GM21423 (cell line): ENCODE results near the gene PMF1.
"Not testable (repeated sequence)": the region's sequence is repeated elsewhere in the genome, so short reads cannot be mapped to it uniquely, and the experiment has no call there.

Source experiments
- ATAC-seq: cut with Tn5 transposase; IDR thresholded peaks from one replicate; pipeline ENCODE4 v1.9.1; 2021; ENCODE audit warnings: mild to moderate bottlenecking, moderate library complexity; ENCODE audit not compliant: unreplicated experiment

PMF1 gene

DNA sequence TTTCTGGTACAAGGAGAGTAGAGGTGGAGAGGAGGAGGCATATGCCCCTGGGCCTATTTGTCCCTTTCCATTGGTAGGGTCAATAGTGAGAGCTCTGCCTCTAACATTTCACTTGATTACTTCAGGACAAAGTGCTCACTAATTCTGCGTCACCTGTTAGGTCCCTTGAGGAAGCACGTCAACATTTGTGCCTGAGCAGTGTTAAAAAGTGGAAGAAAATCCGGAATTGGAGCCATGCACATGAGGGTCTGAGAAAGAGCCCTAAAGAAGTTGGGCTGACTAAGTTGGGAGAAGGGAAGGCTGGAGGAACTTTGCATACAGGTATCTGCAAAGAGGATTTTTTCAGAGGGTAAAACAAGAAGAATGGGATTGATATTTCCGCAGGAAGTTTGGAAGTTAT, 17.0 kb upstream of the PMF1 start:
- no peak for ATAC-seq

DNA sequence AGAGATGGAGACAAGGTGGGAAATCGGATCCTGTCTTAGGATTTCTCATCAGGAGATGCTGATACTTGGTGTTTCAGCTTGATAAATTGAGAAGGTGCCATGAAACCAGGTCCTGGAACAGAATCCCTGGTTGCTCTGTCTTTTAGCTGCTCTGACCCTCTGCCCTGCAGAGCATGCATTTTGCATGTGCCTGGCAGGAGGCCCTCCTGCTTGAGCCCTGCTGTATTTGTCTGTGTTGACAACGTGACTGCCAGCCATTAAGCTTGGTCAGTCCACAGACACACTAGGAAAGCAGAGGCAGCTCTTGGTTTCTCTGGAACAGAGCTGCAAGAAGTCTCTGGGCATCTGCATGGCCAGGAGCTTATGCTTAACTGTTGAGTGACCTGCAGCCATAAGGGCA, 16.4 kb upstream of the PMF1 start:
- ATAC-seq: no peak

DNA sequence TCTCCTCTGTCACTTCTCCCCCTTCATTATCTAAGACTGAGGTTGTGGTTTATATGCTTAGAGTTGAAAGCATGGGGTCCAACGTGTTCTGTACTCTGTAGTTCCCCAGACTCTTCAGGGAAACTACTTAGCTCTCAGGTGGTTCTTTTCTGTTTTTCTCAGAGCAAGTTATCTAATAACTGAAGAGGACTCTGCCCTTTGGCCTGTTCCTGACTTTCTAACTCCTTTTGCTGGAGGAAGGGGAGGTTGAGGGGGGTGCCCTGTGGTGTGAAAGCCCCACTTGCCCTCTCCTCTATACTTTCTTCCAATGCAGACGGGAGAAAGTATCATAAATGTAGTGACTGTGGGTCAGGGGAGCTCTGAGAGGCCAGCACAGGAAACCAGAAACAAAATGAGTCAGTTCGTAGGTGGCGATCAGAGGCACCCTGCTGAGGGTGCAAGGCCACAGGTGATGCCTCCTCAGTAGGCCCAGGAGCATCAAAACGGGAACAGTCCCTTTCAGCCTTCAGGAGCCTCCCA, 13.9 kb upstream of the PMF1 start:
- no peak for ATAC-seq

DNA sequence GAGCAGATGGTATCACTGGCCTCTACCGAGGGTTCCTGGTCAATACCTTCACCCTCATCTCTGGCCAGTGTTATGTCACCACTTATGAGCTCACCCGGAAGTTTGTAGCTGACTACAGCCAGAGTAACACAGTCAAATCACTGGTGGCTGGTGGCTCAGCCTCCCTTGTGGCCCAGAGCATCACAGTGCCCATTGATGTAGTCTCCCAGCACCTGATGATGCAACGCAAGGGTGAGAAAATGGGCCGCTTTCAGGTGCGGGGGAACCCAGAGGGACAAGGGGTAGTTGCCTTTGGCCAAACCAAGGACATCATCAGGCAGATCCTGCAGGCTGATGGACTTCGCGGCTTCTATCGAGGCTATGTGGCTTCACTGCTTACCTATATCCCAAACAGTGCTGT, 12.8 kb upstream of the PMF1 start:
- no peak for ATAC-seq

DNA sequence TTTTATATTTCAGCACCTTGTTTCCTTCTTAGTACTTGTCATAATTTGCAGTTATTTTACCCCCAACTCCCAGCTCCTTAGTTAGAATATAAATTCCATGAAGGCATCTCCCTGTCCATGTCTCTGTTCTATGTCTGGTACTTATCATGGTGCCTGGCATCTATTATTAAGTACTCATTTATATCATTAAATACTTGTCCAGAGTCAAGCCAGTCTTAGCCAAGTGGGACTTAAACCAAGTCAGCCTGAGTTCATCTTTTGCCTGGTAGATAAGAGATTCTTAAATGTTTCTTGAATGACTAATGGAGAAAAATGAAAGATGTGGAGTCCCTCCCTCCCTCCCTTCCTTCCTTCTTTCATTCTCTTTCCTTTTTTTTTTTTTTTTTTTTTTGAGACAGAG, 9.5 kb upstream of the PMF1 start:
- ATAC-seq: no peak

DNA sequence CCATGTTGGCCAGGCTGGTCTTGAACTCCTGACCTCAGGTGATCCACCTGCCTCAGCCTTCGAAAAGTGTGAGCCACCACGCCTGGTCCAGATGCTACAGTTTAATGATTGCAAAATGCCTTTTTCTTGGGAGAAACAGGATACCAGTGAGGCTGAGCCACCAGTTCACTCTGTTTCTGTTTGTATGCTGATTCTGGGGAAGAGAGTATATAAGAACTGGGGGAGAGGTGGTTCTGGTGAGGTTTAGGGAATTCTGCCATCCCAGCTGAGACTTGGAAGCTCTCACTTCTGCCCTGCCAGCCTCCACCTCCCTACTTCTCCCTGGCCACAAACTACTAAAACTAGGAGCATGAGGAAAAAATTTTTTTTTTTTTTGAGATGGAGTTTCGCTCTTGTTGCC, 8.1 kb upstream of the PMF1 start:
- ATAC-seq: no peak

DNA sequence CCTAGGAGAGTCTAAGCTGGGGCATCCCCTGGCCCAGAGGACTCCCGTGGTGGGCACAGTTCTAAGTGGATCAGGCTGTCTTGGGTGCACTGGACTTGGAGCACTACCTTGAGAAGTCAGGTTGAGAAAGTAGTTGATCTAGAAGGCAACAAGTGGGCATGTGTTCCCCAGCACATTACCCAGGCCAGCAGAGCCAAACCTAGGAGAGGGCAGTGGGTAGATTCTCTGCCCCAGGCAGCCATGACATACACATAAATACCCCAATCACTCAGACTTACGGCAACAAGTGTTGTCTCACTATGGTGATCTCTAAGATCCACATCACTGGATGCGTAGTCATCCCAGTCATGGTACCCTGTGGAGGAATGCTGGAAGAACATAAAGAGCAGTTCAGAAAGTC, 1.6 kb upstream of the PMF1 start:
- ATAC-seq: no peak

DNA sequence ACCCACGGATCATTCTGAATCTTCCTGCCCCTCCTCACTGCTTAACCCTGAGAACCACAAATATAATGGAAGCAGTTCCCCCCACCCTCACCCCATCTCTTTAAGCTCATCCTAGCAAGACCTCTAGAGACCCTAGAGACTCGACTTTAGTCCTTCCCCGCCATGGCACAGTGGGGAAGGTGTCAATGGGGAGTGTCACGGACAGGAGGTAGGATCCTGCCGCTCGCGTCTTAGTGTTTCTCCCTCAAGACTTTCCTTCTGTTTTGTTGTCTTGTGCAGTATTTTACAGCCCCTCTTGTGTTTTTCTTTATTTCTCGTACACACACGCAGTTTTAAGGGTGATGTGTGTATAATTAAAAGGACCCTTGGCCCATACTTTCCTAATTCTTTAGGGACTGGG, 677 bp upstream of the PMF1 start:
- no peak for ATAC-seq

DNA sequence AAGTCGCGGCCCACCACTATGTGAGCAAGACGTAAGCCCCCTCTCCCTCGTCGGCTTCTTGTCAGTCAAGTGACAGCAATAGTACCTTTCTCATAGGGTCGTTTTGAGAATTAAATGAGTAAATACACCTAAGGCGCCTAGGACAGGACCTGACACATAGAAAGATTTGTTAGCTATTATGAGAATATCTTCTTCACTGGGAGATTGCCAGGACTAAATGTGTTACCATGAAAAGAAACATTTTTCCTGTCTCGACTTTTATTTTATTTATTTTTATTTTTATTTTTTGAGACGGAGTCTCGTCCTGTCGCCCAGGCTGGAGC, 798 bp downstream of the PMF1 start:
- no peak for ATAC-seq

DNA sequence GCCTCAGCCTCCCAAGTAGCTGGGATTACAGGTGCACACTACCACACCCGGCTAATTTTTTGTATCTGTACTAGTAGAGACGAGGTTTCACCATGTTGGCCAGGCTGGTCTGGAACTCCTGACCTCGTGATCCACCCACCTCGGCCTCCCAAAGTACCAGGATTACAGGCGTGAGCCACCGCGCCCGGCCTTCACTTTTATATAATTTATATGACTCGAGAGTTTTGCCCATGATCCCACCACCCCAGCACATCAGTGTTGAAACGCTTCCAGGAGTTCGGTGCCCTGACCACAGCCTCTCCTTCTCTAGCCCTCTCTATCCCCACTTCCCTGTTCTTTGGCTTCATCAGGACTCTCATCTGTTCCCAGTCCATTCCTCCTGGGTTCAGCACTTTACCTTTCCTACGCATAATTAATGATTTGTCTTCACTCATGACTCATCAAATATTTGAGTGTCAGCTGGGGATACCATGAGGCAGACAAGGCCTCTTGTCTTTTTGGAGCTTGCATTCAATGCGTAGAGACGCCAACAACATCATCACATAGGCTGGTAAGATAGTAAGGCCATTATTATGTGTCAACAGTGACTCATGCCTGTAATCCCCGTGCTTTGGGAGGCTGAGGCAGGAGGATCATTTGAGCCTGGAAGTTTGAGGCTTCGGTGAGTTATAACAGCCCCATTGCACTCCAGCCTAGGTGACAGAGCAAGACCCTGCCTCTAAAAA, 1.4 kb downstream of the PMF1 start:
- no peak for ATAC-seq

DNA sequence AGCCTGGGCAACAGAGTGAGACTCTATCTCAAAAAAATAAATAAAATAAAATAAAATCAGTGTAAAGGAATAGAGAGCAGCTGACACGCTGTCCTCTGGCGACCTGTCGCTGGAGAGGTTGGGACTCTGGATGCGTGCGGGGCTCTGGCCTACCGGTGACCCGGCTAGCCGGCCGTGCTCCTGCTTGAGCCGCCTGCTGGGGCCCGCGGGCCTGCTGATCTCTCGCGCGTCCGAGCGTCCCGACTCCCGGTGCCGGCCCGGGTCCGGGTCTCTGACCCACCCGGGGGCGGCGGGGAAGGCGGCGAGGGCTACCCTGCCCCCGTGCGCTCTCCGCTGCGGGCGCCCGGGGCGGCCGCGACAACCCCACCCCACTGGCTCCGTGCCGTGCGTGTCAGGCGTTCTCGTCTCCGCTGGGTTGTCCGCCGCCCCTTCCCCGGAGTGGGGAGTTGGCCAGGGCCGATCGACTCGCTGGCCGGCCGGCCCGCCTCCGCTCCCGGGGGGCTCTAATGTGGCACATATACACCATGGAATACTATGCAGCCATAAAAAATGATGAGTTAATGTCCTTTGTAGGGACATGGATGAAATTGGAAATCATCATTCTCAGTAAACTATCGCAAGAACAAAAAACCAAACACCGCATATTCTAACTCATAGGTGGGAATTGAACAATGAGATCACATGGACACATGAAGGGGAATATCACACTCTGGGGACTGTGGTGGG, 3.7 kb downstream of the PMF1 start:
- not testable (repeated sequence) for ATAC-seq

DNA sequence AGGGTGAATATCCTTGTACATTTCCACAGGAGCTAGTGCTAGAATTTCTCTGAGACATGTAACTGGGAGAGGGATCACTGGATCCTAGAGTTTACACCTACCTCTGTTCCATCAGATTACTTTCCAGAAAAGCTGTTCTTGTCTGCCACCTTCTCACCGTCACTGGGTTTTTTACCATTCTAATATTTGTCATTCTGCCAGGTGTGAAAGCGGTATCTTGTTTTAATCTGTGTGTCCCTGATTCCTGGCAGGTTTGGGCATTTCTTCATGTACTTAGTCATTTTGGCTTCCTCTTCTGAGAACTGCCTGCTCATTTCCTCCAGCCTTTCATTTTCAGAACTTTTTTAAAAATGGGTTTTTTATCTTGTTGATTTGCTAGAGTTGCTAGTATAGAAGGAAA, 5.1 kb downstream of the PMF1 start:
- no peak for ATAC-seq

DNA sequence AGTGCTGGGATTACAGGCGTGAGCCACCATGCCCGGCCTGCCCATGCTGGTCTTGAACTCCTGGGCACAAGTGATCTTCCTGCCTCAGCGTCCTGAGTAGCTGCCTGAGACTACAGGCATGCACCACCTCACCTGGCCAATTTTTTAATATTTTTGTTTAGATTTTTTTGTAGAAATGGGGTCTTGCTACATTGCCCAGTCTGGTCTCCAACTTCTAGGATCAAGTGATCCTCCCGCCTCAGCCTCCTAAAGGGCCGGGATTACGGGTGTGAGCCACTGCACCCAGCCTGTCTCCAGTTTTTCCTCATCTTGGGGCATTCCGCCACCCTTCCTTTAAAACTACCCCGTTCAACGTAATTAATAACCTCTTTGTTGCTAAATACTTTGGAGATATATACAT, 7.4 kb downstream of the PMF1 start:
- no peak for ATAC-seq

DNA sequence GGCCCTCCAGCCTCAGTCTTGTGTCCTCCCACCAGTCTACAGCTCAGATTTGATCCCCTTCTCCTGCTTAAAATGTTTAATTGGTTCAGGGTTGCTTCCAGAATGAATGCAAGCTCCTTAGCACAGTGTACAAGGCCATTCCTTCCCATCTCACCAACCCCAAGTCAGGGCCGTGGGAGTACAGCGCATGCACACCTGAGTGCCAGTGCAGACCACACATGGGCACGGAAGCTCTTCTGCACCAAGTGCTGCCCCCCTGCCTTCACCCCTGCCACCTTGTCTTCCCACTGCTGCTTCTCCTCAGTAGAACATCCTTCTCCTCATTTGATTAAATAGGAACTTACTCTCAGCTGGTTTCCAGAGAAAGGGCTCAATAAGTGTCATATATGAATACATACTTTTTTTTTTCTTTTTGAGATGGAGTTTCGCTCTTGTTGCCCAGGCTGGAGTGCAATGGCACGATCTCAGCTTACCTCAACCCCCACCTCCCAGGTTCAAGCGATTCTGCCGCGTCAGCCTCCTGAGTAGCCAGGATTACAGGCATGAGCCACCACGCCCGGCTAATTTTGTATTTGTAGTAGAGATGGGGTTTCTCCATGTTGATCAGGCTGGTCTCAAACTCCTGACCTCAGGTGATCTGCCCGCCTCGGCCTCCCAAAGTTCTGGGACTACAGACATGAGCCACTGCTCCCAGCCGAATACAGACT, 9.3 kb downstream of the PMF1 start:
- no peak for ATAC-seq

DNA sequence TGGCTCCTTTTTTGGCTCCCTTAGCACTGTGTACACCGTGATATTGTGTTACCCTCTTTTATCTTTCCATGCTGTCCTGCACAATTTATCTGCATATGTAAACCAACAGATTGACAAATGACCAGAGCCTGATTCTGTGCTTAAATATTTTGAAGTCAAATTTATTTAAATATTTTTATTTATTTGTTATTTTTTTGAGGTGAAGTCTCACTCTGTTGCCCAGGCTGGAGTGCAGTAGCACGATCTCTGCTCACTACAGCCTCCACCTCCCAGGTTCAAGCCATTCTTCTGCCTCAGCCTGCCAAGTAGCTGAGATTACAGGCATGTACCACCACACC, 12.8 kb downstream of the PMF1 start:
- ATAC-seq: no peak

DNA sequence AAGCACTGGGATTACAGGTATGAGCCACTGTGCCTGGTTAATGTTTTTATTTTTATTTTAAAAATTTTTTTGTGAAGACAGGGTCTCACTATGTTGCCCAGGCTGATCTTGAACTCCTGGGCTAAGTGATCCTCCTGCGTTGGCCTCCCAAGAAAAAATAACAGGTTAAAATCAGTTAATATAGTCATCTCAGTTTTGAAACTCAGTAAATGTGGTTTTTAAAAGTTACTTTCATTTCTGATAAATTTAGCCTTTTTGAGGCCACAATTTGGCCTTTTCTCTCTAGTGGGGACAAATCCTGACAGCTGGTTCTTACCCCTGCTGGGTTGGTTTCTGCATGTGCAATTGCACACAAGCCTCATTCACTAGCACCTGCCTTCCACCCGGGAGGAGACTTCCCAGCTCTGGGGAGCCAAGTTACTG, 13.3 kb downstream of the PMF1 start:
- peak; percentile 62 for ATAC-seq

DNA sequence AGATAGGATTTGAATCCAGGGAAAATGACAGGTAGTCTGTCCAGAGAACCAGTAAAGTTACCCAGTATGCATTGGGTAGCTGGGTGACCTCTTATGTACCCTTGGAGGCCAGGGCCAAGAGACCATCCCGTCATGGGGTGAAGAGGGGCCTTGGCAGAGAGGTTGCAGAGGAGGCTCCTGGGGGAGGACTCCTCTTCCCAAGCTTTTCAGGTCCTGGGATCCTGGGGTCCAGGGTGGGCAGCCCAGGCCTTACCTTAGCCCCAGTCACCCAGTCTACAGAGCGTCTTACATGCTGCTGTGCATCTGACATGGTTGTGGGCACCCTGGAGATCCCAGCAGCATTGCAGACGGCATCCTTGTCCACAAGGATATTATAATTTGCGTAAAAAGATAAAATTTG, 14.0 kb downstream of the PMF1 start:
- no peak for ATAC-seq

DNA sequence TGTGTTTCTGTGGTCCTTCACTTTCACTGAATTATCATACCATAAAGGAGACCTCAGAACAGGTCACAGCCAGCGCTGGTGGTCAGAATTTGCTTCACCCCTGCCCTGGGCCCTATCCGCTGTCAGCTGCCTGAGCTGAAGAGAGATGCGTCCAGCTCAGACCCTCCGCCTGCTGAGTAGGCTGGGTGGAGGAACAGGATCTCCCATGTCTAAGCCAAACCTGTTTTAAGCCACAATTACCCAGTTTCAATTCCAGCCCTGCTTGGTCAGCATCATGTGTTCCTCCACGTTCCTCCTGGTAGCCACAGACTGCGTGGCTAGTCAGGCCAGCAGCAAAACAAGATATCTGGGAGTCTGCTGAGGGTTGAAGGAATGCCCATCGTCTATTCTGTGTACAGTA, 15.7 kb downstream of the PMF1 start:
- ATAC-seq: no peak

DNA sequence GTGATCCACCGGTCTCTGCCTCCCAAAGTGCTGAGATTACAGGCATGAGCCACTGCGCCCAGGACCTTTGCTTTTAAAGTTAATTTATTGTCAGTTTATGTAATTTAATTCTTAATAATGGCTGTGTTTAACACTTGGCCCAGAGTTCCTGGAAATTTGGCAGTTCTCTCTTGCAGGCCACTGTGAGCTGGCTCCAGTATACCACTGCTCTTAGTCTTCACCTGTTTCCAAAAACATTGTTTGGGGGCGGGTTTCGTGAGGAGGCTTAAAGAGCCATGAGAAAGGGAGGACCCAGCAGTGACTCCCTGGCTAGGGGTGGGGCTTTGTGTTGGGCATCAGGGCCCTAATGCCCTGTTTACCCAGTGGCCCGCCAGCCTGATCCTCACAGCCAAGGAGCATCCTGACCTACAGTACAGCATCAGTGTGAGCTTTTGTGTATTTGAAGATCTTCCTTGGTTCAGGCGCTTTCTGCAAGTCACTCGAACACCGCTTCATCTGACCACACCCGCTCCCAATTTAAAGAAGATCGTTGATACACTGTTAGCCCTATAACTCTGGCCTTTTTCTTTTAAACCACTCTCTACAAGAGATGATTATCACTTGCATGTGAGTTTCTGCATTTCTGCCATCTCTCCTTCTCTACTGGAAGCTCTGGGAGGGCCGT, 17.1 kb downstream of the PMF1 start:
- ATAC-seq: no peak

DNA sequence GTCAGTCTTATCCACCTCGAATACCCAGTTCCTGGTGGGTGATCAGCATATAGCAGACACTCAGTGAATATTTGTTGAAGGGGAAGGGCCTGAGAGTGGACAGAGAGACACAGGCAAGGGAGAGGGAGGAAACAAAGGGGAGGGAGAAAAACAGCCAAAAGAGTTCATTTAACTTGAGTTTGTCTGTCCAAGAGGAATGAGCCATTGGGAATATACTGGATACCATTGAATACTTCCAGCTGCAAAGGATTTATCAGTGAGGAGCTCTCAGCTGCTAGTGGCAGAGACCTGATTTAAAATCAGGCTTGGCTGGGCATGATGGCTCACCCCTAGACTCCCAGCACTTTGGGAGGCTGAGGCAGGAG, 17.6 kb downstream of the PMF1 start:
- no peak for ATAC-seq

DNA sequence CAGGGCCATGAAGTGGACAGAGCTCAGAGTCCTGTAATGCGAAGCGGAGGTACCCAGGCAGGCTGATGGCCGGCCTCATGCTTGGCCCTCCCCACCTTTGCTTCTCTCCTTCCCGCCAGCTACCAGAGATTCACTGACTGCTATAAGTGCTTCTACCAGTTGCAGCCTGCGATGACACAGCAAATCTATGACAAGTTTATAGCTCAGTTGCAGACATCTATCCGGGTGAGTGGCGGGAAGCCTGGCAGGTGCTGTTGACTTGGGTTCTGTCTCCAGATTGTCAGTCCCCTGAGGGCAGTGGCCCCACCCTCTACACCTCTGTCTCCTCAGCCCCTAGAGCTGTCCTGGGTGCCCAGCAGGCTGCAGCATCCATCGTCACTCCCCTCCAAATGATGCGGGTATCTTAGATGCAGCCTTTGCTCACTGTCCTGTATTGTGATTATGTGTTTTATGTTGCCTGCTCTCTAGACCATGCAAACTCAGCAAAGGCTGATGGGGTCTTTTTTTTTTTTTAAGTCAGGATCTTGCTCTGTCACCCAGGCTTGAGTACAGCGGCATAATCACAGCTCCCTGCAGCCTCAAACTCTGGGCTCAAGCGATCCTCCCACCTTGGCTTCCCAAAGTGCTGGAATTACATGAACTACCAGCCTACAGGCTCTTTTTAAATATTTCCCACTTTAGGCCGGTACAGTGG, 19.5 kb downstream of the PMF1 start:
- ATAC-seq: no peak
